Hematopoietic multipotent progenitor cell treated with erythropoietin and hydrocortisone succinate and interleukin-3 and kit ligand, for 17 days (in vitro differentiated cells): ENCODE results near the gene GABBR2.

ENCODE experiments used
- DNase-seq: peaks from one replicate; pipeline ENCODE4 v3.0.0-alpha.2; 2015; ENCODE audit warnings: low spot score

GABBR2 gene

GRCh38 chr9:98720402-98720801 is 11.7 kb upstream of the GABBR2 start:
- no peak for DNase-seq

GRCh38 chr9:98719055-98719454 is 10.3 kb upstream of the GABBR2 start:
- no peak for DNase-seq

- DNase-seq: no peak
Observed at GRCh38 chr9:98714833-98715232, 6.1 kb upstream of the GABBR2 start.

GRCh38 chr9:98712987-98713386 is 4.3 kb upstream of the GABBR2 start:
- DNase-seq: no peak

GRCh38 chr9:98709968-98710965 is 1.5 kb upstream of the GABBR2 start:
- DNase-seq: no peak

- DNase-seq: no peak
Observed at GRCh38 chr9:98708103-98708932, 417 bp downstream of the GABBR2 start.

GRCh38 chr9:98707166-98708102 is 1.3 kb downstream of the GABBR2 start:
- DNase-seq: no peak

- no peak for DNase-seq
Observed at GRCh38 chr9:98706651-98707165, 2.0 kb downstream of the GABBR2 start.

- DNase-seq: no peak
Observed at GRCh38 chr9:98702835-98703380, 5.8 kb downstream of the GABBR2 start.

GRCh38 chr9:98702340-98702739 is 6.4 kb downstream of the GABBR2 start:
- no peak for DNase-seq

GRCh38 chr9:98701576-98701975 is 7.2 kb downstream of the GABBR2 start:
- no peak for DNase-seq

GRCh38 chr9:98700801-98701200 is 7.9 kb downstream of the GABBR2 start:
- no peak for DNase-seq

GRCh38 chr9:98698856-98699255 is 9.9 kb downstream of the GABBR2 start:
- DNase-seq: no peak

- DNase-seq: no peak
Observed at GRCh38 chr9:98694943-98695342, 13.8 kb downstream of the GABBR2 start.

- DNase-seq: no peak
Observed at GRCh38 chr9:98692392-98692791, 16.3 kb downstream of the GABBR2 start.

- no peak for DNase-seq
Observed at GRCh38 chr9:98691890-98692289, 16.8 kb downstream of the GABBR2 start.

GRCh38 chr9:98690686-98691085 is 18.0 kb downstream of the GABBR2 start:
- DNase-seq: no peak

- no peak for DNase-seq
Observed at GRCh38 chr9:98688710-98689495, 19.8 kb downstream of the GABBR2 start.

GRCh38 chr9:98687911-98688310 is 20.8 kb downstream of the GABBR2 start:
- DNase-seq: no peak
